ENCODE data around the gene SYT11.
"Not testable (repeated sequence)": the region's sequence is repeated elsewhere in the genome, so short reads cannot be mapped to it uniquely, and the experiment has no call there.

Gene SYT11

GRCh38 chr1:155859234-155859829 is at the start of gene SYT11:
Gene SYT11, plus strand, starts transcription at chr1:155859567. Its CDS starts 195 bp downstream, at chr1:155859762.
- Mint-ChIP-seq H3K9me3 (no peaks in the 10 kb centered on the region), H3K36me3 (peaks cover 2% of the 10 kb centered on the region), H3K4me1 (peaks cover 38% of the 10 kb centered on the region), H3K27me3 (peaks cover 10% of the 10 kb centered on the region), H3K4me3 (peak within 1 kb of the TSS; percentile 88), H3K27ac (peak within 1 kb of the TSS; percentile 81)

- Mint-ChIP-seq H3K27me3 (no peaks in the 10 kb centered on the region), H3K9me3 (no peaks in the 10 kb centered on the region), H3K27ac (no peak overlapping the region), H3K4me3 (no peak overlapping the region), H3K4me1 (peaks cover 5% of the 10 kb centered on the region), H3K36me3 (peaks cover 20% of the 10 kb centered on the region)
Observed at GRCh38 chr1:155812878-155813277, 46.5 kb upstream of the SYT11 start.

GRCh38 chr1:155813672-155814071 is 45.7 kb upstream of the SYT11 start:
- Mint-ChIP-seq H3K27me3 (no peaks in the 10 kb centered on the region), H3K9me3 (no peaks in the 10 kb centered on the region), H3K4me3 (no peak overlapping the region), H3K4me1 (peaks cover 5% of the 10 kb centered on the region), H3K27ac (no peak overlapping the region), H3K36me3 (peaks cover 19% of the 10 kb centered on the region)

GRCh38 chr1:155816351-155816750 is 43.0 kb upstream of the SYT11 start:
- H3K36me3 Mint-ChIP-seq: peaks cover 25% of the 10 kb centered on the region
- H3K27ac Mint-ChIP-seq: no peak overlapping the region
- no peaks in the 10 kb centered on the region for H3K27me3 Mint-ChIP-seq
- no peak overlapping the region for H3K4me3 Mint-ChIP-seq
- H3K9me3 Mint-ChIP-seq: no peaks in the 10 kb centered on the region
- no peaks in the 10 kb centered on the region for H3K4me1 Mint-ChIP-seq

- peaks cover 3% of the 10 kb centered on the region for H3K4me1 Mint-ChIP-seq
- H3K4me3 Mint-ChIP-seq: no peak overlapping the region
- peaks cover 7% of the 10 kb centered on the region for H3K36me3 Mint-ChIP-seq
- H3K27me3 Mint-ChIP-seq: no peaks in the 10 kb centered on the region
- no peak overlapping the region for H3K27ac Mint-ChIP-seq
- H3K9me3 Mint-ChIP-seq: no peaks in the 10 kb centered on the region
Observed at GRCh38 chr1:155827450-155827849, 31.9 kb upstream of the SYT11 start.

- peaks cover 32% of the 10 kb centered on the region for H3K4me1 Mint-ChIP-seq
- H3K36me3 Mint-ChIP-seq: peaks cover 8% of the 10 kb centered on the region
- H3K4me3 Mint-ChIP-seq: no peak overlapping the region
- no peak overlapping the region for H3K27ac Mint-ChIP-seq
- H3K27me3 Mint-ChIP-seq: no peaks in the 10 kb centered on the region
- H3K9me3 Mint-ChIP-seq: no peaks in the 10 kb centered on the region
Observed at GRCh38 chr1:155831279-155831976, 27.9 kb upstream of the SYT11 start.

GRCh38 chr1:155833665-155834295 is 25.6 kb upstream of the SYT11 start:
- Mint-ChIP-seq H3K4me3 (no peak overlapping the region), H3K9me3 (no peaks in the 10 kb centered on the region), H3K4me1 (peaks cover 40% of the 10 kb centered on the region), H3K36me3 (peaks cover 8% of the 10 kb centered on the region), H3K27ac (no peak overlapping the region), H3K27me3 (no peaks in the 10 kb centered on the region)

GRCh38 chr1:155834296-155834926 is 25.0 kb upstream of the SYT11 start:
- H3K27me3 Mint-ChIP-seq: no peaks in the 10 kb centered on the region
- no peak overlapping the region for H3K4me3 Mint-ChIP-seq
- H3K36me3 Mint-ChIP-seq: peaks cover 8% of the 10 kb centered on the region
- H3K9me3 Mint-ChIP-seq: no peaks in the 10 kb centered on the region
- H3K4me1 Mint-ChIP-seq: peaks cover 44% of the 10 kb centered on the region
- H3K27ac Mint-ChIP-seq: no peak overlapping the region

GRCh38 chr1:155834927-155835399 is 24.4 kb upstream of the SYT11 start:
- H3K36me3 Mint-ChIP-seq, H3K27ac Mint-ChIP-seq, H3K4me3 Mint-ChIP-seq, H3K9me3 Mint-ChIP-seq, H3K27me3 Mint-ChIP-seq: not testable (repeated sequence)
- peaks cover 47% of the 10 kb centered on the region for H3K4me1 Mint-ChIP-seq

GRCh38 chr1:155835548-155835947 is 23.8 kb upstream of the SYT11 start:
- Mint-ChIP-seq H3K27ac (no peak overlapping the region), H3K9me3 (no peaks in the 10 kb centered on the region), H3K27me3 (no peaks in the 10 kb centered on the region), H3K36me3 (peaks cover 8% of the 10 kb centered on the region), H3K4me3 (no peak overlapping the region), H3K4me1 (peaks cover 52% of the 10 kb centered on the region)

- Mint-ChIP-seq H3K36me3 (peaks cover 14% of the 10 kb centered on the region), H3K4me1 (peaks cover 62% of the 10 kb centered on the region), H3K4me3 (no peak overlapping the region), H3K27me3 (no peaks in the 10 kb centered on the region), H3K9me3 (no peaks in the 10 kb centered on the region), H3K27ac (no peak overlapping the region)
Observed at GRCh38 chr1:155840386-155840785, 19.0 kb upstream of the SYT11 start.

- Mint-ChIP-seq H3K36me3 (peaks cover 23% of the 10 kb centered on the region), H3K27me3 (no peaks in the 10 kb centered on the region), H3K27ac (no peak overlapping the region), H3K4me1 (peaks cover 60% of the 10 kb centered on the region), H3K9me3 (no peaks in the 10 kb centered on the region), H3K4me3 (no peak overlapping the region)
Observed at GRCh38 chr1:155844860-155845421, 14.4 kb upstream of the SYT11 start.

GRCh38 chr1:155847823-155848529 is 11.4 kb upstream of the SYT11 start:
- H3K36me3 Mint-ChIP-seq: peaks cover 28% of the 10 kb centered on the region
- H3K27me3 Mint-ChIP-seq: no peaks in the 10 kb centered on the region
- no peaks in the 10 kb centered on the region for H3K9me3 Mint-ChIP-seq
- peak overlapping the region; percentile 3 for H3K27ac Mint-ChIP-seq
- H3K4me3 Mint-ChIP-seq: peak overlapping the region; percentile 16
- H3K4me1 Mint-ChIP-seq: peaks cover 70% of the 10 kb centered on the region

- no peaks in the 10 kb centered on the region for H3K9me3 Mint-ChIP-seq
- no peaks in the 10 kb centered on the region for H3K27me3 Mint-ChIP-seq
- peaks cover 21% of the 10 kb centered on the region for H3K36me3 Mint-ChIP-seq
- H3K4me1 Mint-ChIP-seq: peaks cover 55% of the 10 kb centered on the region
- H3K27ac Mint-ChIP-seq: peak overlapping the region; percentile 46
- H3K4me3 Mint-ChIP-seq: peak overlapping the region; percentile 69
Observed at GRCh38 chr1:155850345-155850744, 9.0 kb upstream of the SYT11 start.
